ENCODE data around the gene CFAP20. TPM values are rescaled to one million over a fixed set of nuclear protein-coding genes. Genes with fewer than 3 reads are reported as not detected.

The CFAP20 gene
- total and polyA plus RNA-seq, 2 of the 13 experiments (the other 11 are each of a cell fraction or from before 2014, with no cell fraction given) = 73.1 to 87.4 TPM

- TF ChIP-seq ZNF318 (CRISPR knock-in tag; IDR thresholded peaks at IDR 0.05) = no peak
- peak; percentile 97 for TF ChIP-seq PITX1 (CRISPR knock-in tag; IDR thresholded peaks at IDR 0.05)
- peak; percentile 82; the same call in 1 of the 2 replicates for TF ChIP-seq RNF219 (CRISPR knock-in tag; IDR thresholded peaks at IDR 0.05)
- TF ChIP-seq ZNF576 (CRISPR knock-in tag; IDR thresholded peaks at IDR 0.05) = no peak
- TF ChIP-seq SNAPC5 (CRISPR knock-in tag; IDR thresholded peaks at IDR 0.05; ENCODE audit: borderline replicate concordance) = no peak
- peak; percentile 90; the same call in 1 of the 2 replicates for TF ChIP-seq NFKB2 (CRISPR knock-in tag; IDR thresholded peaks at IDR 0.05; ENCODE audit: borderline replicate concordance)
- no peak for TF ChIP-seq ZSCAN22 (CRISPR knock-in tag; IDR thresholded peaks at IDR 0.05)
- TF ChIP-seq BRD4 (CRISPR knock-in tag; IDR thresholded peaks at IDR 0.05) = peak; percentile 63; the same call in 1 of the 2 replicates
- no peak for TF ChIP-seq ZNF597 (CRISPR knock-in tag; IDR thresholded peaks at IDR 0.05)
- TF ChIP-seq NRL (CRISPR knock-in tag; IDR thresholded peaks at IDR 0.05; ENCODE audit: borderline replicate concordance) = peak; percentile 96
- no peak for TF ChIP-seq HDAC6 (IDR thresholded peaks at IDR 0.05; ENCODE audit: low read depth, low read length)
- TF ChIP-seq ZBTB7A (CRISPR knock-in tag; IDR thresholded peaks at IDR 0.05) = no peak
- TF ChIP-seq KMT2B (CRISPR knock-in tag; IDR thresholded peaks at IDR 0.05) = peak; percentile 95
- no peak for TF ChIP-seq ZNF432 (CRISPR knock-in tag; IDR thresholded peaks at IDR 0.05; ENCODE audit: borderline replicate concordance)
- 0 out of 2 replicates have a peak, but pooled peaks have one; percentile 62 for TF ChIP-seq ISX (CRISPR knock-in tag; conservative IDR thresholded peaks at IDR 0.05)
- TF ChIP-seq PLRG1 (conservative IDR thresholded peaks at IDR 0.05) = no peak
Measured at GRCh38 chr16:58129097-58129936, at the start of gene CFAP20 (continued).

Measured in HepG2 (cell line).